Urothelium cell line (cell line): ENCODE measurements around the gene RNF5.
"Not testable (repeated sequence)": the region's sequence is repeated elsewhere in the genome, so short reads cannot be mapped to it uniquely, and the experiment has no call there.

ENCODE experiments used
- DNase-seq: peaks from one replicate; pipeline ENCODE4 v3.0.0; 2011; ENCODE audit warnings: low spot score, mixed read lengths
- FAIRE-seq: peaks from 2 replicates; lab custom pipeline; 2011; peaks lifted over from hg19 to GRCh38; lab: Jason Lieb, UNC

The RNF5 gene

GRCh38 chr6:32188381-32189068 lies 10.3 kb downstream of the RNF5 start:
- no peak for DNase-seq
- FAIRE-seq = no peak

- FAIRE-seq (no peak), DNase-seq (no peak)
Observed at GRCh38 chr6:32189069-32189741, 11.0 kb downstream of the RNF5 start.

- DNase-seq (no peak), FAIRE-seq (no peak)
Observed at GRCh38 chr6:32189742-32190053, 11.5 kb downstream of the RNF5 start.

- FAIRE-seq (no peak), DNase-seq (peak; percentile 82)
Observed at GRCh38 chr6:32190054-32190851, 12.0 kb downstream of the RNF5 start, which contains the start of gene PBX2. PBX2 (minus strand) TSS chr6:32190202; CDS start chr6:32189915, 287 bp downstream.

- FAIRE-seq (no peak), DNase-seq (no peak)
Observed at GRCh38 chr6:32190911-32191677, 12.9 kb downstream of the RNF5 start.

GRCh38 chr6:32191696-32192607 lies 13.7 kb downstream of the RNF5 start:
- DNase-seq (no peak), FAIRE-seq (no peak)

- no peak for FAIRE-seq
Observed at GRCh38 chr6:32192608-32193039, 14.4 kb downstream of the RNF5 start, which contains the start of gene GPSM3. GPSM3 (minus strand) TSS chr6:32192643; CDS start chr6:32192513, 130 bp downstream.

GRCh38 chr6:32193096-32193495 lies 14.9 kb downstream of the RNF5 start:
- FAIRE-seq, DNase-seq: not testable (repeated sequence)

More at GRCh38 chr6:32192608-32193039, 14.4 kb downstream of the RNF5 start, which contains the start of gene GPSM3:
- no peak for DNase-seq

- no peak for FAIRE-seq
- DNase-seq = no peak
Observed at GRCh38 chr6:32194388-32194787, 16.2 kb downstream of the RNF5 start.

GRCh38 chr6:32194825-32195651 lies 16.8 kb downstream of the RNF5 start:
- FAIRE-seq (peak; percentile 40), DNase-seq (no peak)

- no peak for FAIRE-seq
- peak; percentile 98 for DNase-seq
Observed at GRCh38 chr6:32195652-32195901, 17.4 kb downstream of the RNF5 start.

- DNase-seq (peak; percentile 91), FAIRE-seq (no peak)
Observed at GRCh38 chr6:32195902-32196681, 17.9 kb downstream of the RNF5 start.

GRCh38 chr6:32196682-32197616 lies 18.7 kb downstream of the RNF5 start:
- peak; percentile 68 for FAIRE-seq
- DNase-seq = no peak

- no peak for FAIRE-seq
- DNase-seq = no peak
Observed at GRCh38 chr6:32198345-32198696, 20.1 kb downstream of the RNF5 start.

- no peak for DNase-seq
- FAIRE-seq = no peak
Observed at GRCh38 chr6:32198866-32199265, 20.7 kb downstream of the RNF5 start.

- no peak for FAIRE-seq
- DNase-seq = no peak
Observed at GRCh38 chr6:32200711-32201475, 22.7 kb downstream of the RNF5 start.

GRCh38 chr6:32202186-32202585 lies 24.0 kb downstream of the RNF5 start:
- no peak for FAIRE-seq
- DNase-seq = no peak
